ENCODE results near the gene ICAM2.
"Not testable (repeated sequence)": the region's sequence is repeated elsewhere in the genome, so short reads cannot be mapped to it uniquely, and the experiment has no call there.

The ICAM2 gene

GRCh38 chr17:63984236-63984635 is 36.2 kb downstream of the ICAM2 start:
- no peaks in the 10 kb centered on the region for H3K79me1 ChIP-seq (ENCODE audit: low read length)
- no peaks in the 10 kb centered on the region for H3K79me2 ChIP-seq (ENCODE audit: control insufficient read depth, insufficient read depth, low read length, poor library complexity)
- no peak overlapping the region for H2BK120ac ChIP-seq (ENCODE audit: insufficient read depth, low read length, poor library complexity)
- H2AFZ ChIP-seq (ENCODE audit: insufficient read depth, low read length, poor library complexity): no peak overlapping the region
- no CpG with 5 or more reads among the region's 5 CpGs for WGBS (ENCODE audit: extremely low coverage, insufficient coverage, insufficient read length)
- no peak overlapping the region for H3K9ac ChIP-seq (ENCODE audit: low read length)
- DNase-seq: no peak
- no peak overlapping the region for H3K27ac ChIP-seq (ENCODE audit: low read depth, low read length)
- H2BK12ac ChIP-seq (ENCODE audit: low read length): no peak overlapping the region
- no peaks in the 10 kb centered on the region for H3K36me3 ChIP-seq (ENCODE audit: control insufficient read depth in 1 of 2, insufficient read depth in 2 of 2, low read length in 2 of 2)
- no peak overlapping the region for H3K18ac ChIP-seq (ENCODE audit: low read length)
- no peaks in the 10 kb centered on the region for H3K27me3 ChIP-seq (ENCODE audit: insufficient read depth, low read length)
- no peak overlapping the region for H3K4ac ChIP-seq (ENCODE audit: low read depth, low read length)
- no peak overlapping the region for H3K23ac ChIP-seq (ENCODE audit: low read length)
- no peaks in the 10 kb centered on the region for H3K9me3 ChIP-seq (ENCODE audit: insufficient read depth, low read depth, low read length)
- H3K14ac ChIP-seq (ENCODE audit: low read length): no peak overlapping the region
- no peak overlapping the region for H4K91ac ChIP-seq (ENCODE audit: low read depth, low read length)
- no peak overlapping the region for H2BK5ac ChIP-seq (ENCODE audit: low read depth, low read length, poor library complexity)
- H3K4me1 ChIP-seq (ENCODE audit: control insufficient read depth in 1 of 2, insufficient read depth in 2 of 2, low read length in 2 of 2): no peaks in the 10 kb centered on the region
- no peak overlapping the region for H4K12ac ChIP-seq (ENCODE audit: low read depth, low read length)
- no peak overlapping the region for H2AK5ac ChIP-seq (ENCODE audit: low read length)
- no peak overlapping the region for H3K4me2 ChIP-seq (ENCODE audit: low read length)
- no peak overlapping the region for H4K8ac ChIP-seq (ENCODE audit: low read depth, low read length)
- H3K4me3 ChIP-seq (ENCODE audit: low read depth, low read length): no peak overlapping the region

GRCh38 chr17:63983320-63983719 is 37.1 kb downstream of the ICAM2 start:
- H3K36me3 ChIP-seq (ENCODE audit: control insufficient read depth in 1 of 2, insufficient read depth in 2 of 2, low read length in 2 of 2): no peaks in the 10 kb centered on the region
- no peaks in the 10 kb centered on the region for H3K79me1 ChIP-seq (ENCODE audit: low read length)
- H4K8ac ChIP-seq (ENCODE audit: low read depth, low read length): no peak overlapping the region
- H4K91ac ChIP-seq (ENCODE audit: low read depth, low read length): no peak overlapping the region
- H4K12ac ChIP-seq (ENCODE audit: low read depth, low read length): no peak overlapping the region
- H3K23ac ChIP-seq (ENCODE audit: low read length): no peak overlapping the region
- H3K79me2 ChIP-seq (ENCODE audit: control insufficient read depth, insufficient read depth, low read length, poor library complexity): no peaks in the 10 kb centered on the region
- no peak overlapping the region for H3K18ac ChIP-seq (ENCODE audit: low read length)
- H2AK5ac ChIP-seq (ENCODE audit: low read length): no peak overlapping the region
- H2BK5ac ChIP-seq (ENCODE audit: low read depth, low read length, poor library complexity): no peak overlapping the region
- H2BK12ac ChIP-seq (ENCODE audit: low read length): no peak overlapping the region
- H3K27ac ChIP-seq (ENCODE audit: low read depth, low read length): no peak overlapping the region
- no peaks in the 10 kb centered on the region for H3K27me3 ChIP-seq (ENCODE audit: insufficient read depth, low read length)
- WGBS (ENCODE audit: extremely low coverage, insufficient coverage, insufficient read length): no CpG with 5 or more reads among the region's 7 CpGs
- H3K9ac ChIP-seq (ENCODE audit: low read length): no peak overlapping the region
- no peak overlapping the region for H3K4me2 ChIP-seq (ENCODE audit: low read length)
- no peak overlapping the region for H3K4ac ChIP-seq (ENCODE audit: low read depth, low read length)
- no peak overlapping the region for H3K14ac ChIP-seq (ENCODE audit: low read length)
- no peaks in the 10 kb centered on the region for H3K9me3 ChIP-seq (ENCODE audit: insufficient read depth, low read depth, low read length)
- H3K4me1 ChIP-seq (ENCODE audit: control insufficient read depth in 1 of 2, insufficient read depth in 2 of 2, low read length in 2 of 2): no peaks in the 10 kb centered on the region
- no peak for DNase-seq
- no peak overlapping the region for H2BK120ac ChIP-seq (ENCODE audit: insufficient read depth, low read length, poor library complexity)
- no peak overlapping the region for H2AFZ ChIP-seq (ENCODE audit: insufficient read depth, low read length, poor library complexity)
- no peak overlapping the region for H3K4me3 ChIP-seq (ENCODE audit: low read depth, low read length)

GRCh38 chr17:63982641-63983040 is 37.8 kb downstream of the ICAM2 start:
- WGBS (ENCODE audit: extremely low coverage, insufficient coverage, insufficient read length): no CpG with 5 or more reads among the region's 2 CpGs
- not testable (repeated sequence) for H3K4me1 ChIP-seq (ENCODE audit: control insufficient read depth in 1 of 2, insufficient read depth in 2 of 2, low read length in 2 of 2); H2AK5ac ChIP-seq (ENCODE audit: low read length); H4K8ac ChIP-seq (ENCODE audit: low read depth, low read length); H4K91ac ChIP-seq (ENCODE audit: low read depth, low read length); H2BK12ac ChIP-seq (ENCODE audit: low read length); H3K18ac ChIP-seq (ENCODE audit: low read length); H3K4me2 ChIP-seq (ENCODE audit: low read length); H3K27ac ChIP-seq (ENCODE audit: low read depth, low read length); H3K79me1 ChIP-seq (ENCODE audit: low read length); H3K4ac ChIP-seq (ENCODE audit: low read depth, low read length); H2AFZ ChIP-seq (ENCODE audit: insufficient read depth, low read length, poor library complexity); DNase-seq; H3K23ac ChIP-seq (ENCODE audit: low read length); H4K12ac ChIP-seq (ENCODE audit: low read depth, low read length); H3K4me3 ChIP-seq (ENCODE audit: low read depth, low read length); H3K79me2 ChIP-seq (ENCODE audit: control insufficient read depth, insufficient read depth, low read length, poor library complexity); H3K9me3 ChIP-seq (ENCODE audit: insufficient read depth, low read depth, low read length); H3K14ac ChIP-seq (ENCODE audit: low read length); H3K36me3 ChIP-seq (ENCODE audit: control insufficient read depth in 1 of 2, insufficient read depth in 2 of 2, low read length in 2 of 2); H3K27me3 ChIP-seq (ENCODE audit: insufficient read depth, low read length); H2BK120ac ChIP-seq (ENCODE audit: insufficient read depth, low read length, poor library complexity); H2BK5ac ChIP-seq (ENCODE audit: low read depth, low read length, poor library complexity); H3K9ac ChIP-seq (ENCODE audit: low read length)

GRCh38 chr17:63978272-63979200 is 41.9 kb downstream of the ICAM2 start:
- H4K91ac ChIP-seq (ENCODE audit: low read depth, low read length): no peak overlapping the region
- no peaks in the 10 kb centered on the region for H3K79me1 ChIP-seq (ENCODE audit: low read length)
- no peaks in the 10 kb centered on the region for H3K79me2 ChIP-seq (ENCODE audit: control insufficient read depth, insufficient read depth, low read length, poor library complexity)
- H3K4me3 ChIP-seq (ENCODE audit: low read depth, low read length): no peak overlapping the region
- H3K4me1 ChIP-seq (ENCODE audit: control insufficient read depth in 1 of 2, insufficient read depth in 2 of 2, low read length in 2 of 2): peaks cover 0 to 10% of the 10 kb centered on the region in 2 experiments
- no peaks in the 10 kb centered on the region for H3K27me3 ChIP-seq (ENCODE audit: insufficient read depth, low read length)
- H2AFZ ChIP-seq (ENCODE audit: insufficient read depth, low read length, poor library complexity): no peak overlapping the region
- no peak overlapping the region for H3K18ac ChIP-seq (ENCODE audit: low read length)
- H2BK5ac ChIP-seq (ENCODE audit: low read depth, low read length, poor library complexity): no peak overlapping the region
- H3K36me3 ChIP-seq (ENCODE audit: control insufficient read depth in 1 of 2, insufficient read depth in 2 of 2, low read length in 2 of 2): no peaks in the 10 kb centered on the region
- DNase-seq: no peak
- H3K4ac ChIP-seq (ENCODE audit: low read depth, low read length): no peak overlapping the region
- WGBS (ENCODE audit: extremely low coverage, insufficient coverage, insufficient read length): no CpG with 5 or more reads among the region's 13 CpGs
- no peak overlapping the region for H2BK120ac ChIP-seq (ENCODE audit: insufficient read depth, low read length, poor library complexity)
- no peaks in the 10 kb centered on the region for H3K9me3 ChIP-seq (ENCODE audit: insufficient read depth, low read depth, low read length)
- H2AK5ac ChIP-seq (ENCODE audit: low read length): no peak overlapping the region
- no peak overlapping the region for H4K8ac ChIP-seq (ENCODE audit: low read depth, low read length)
- H3K14ac ChIP-seq (ENCODE audit: low read length): no peak overlapping the region
- no peak overlapping the region for H3K4me2 ChIP-seq (ENCODE audit: low read length)
- no peak overlapping the region for H4K12ac ChIP-seq (ENCODE audit: low read depth, low read length)
- no peak overlapping the region for H3K27ac ChIP-seq (ENCODE audit: low read depth, low read length)
- no peak overlapping the region for H2BK12ac ChIP-seq (ENCODE audit: low read length)
- no peak overlapping the region for H3K9ac ChIP-seq (ENCODE audit: low read length)
- H3K23ac ChIP-seq (ENCODE audit: low read length): no peak overlapping the region

Data from trophoblast cell (in vitro differentiated cells and primary cell).